ENCODE data around the gene TIMM10B.

DNA sequence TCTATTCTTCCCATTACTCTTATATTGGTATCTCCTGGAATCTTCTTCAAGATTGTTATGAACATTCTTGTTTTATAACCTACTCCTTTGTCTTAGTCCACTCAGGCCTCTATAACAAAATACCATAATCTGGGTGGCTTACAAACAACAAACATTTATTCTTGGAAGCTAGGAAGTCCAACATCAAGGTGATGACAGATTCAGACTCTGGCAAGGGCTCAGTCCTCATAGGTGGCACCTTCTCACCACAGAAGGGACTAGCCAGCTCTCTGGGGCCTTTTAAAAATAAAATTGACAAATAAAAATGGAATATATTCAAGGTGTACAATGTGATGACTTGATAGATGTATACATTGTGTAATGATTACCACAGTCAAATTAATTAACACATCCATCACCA is 35.6 kb downstream of the TIMM10B start:
- TF ChIP-seq POLR2A (IDR thresholded peaks at IDR 0.05; ENCODE audit: low read depth, low read length) = no peak
- no peak for TF ChIP-seq TAF1 (IDR thresholded peaks at IDR 0.05; ENCODE audit: borderline replicate concordance, low read depth, low read length)

All from GM12892 (cell line).